ENCODE measurements around the gene POLR2M. TPM values are rescaled to one million over a fixed set of nuclear protein-coding genes. Genes with fewer than 3 reads are reported as not detected.

POLR2M gene
- total and polyA plus RNA-seq, 3 experiments from 2014 or later = 51.2 to 72.3 (median 57.9) TPM

- POLR2A ChIA-PET = no interaction called here
Measured at GRCh38 chr15:57763176-57763964, 56.9 kb downstream of the POLR2M start.

More at GRCh38 chr15:57763176-57763964, 56.9 kb downstream of the POLR2M start:
- CTCF ChIA-PET = no interaction called here
- Histone ChIP-seq H3K27ac (ENCODE audit: low read depth, low read length) (no peak overlapping the region), H3K4me1 (ENCODE audit: insufficient read depth, low read length) (no peaks in the 10 kb centered on the region), H3K36me3 (ENCODE audit: insufficient read depth, low read length) (no peaks in the 10 kb centered on the region), H3K4me3 (ENCODE audit: low read length) (no peak overlapping the region), H3K9me3 (ENCODE audit: low read length) (no peaks in the 10 kb centered on the region), H3K27me3 (ENCODE audit: insufficient read depth, low read length, poor library complexity, severe bottlenecking) (no peaks in the 10 kb centered on the region)
- Mint-ChIP-seq H3K9me3 (no peaks in the 10 kb centered on the region), H3K4me1 (peaks cover 11 to 14% (median 11%) of the 10 kb centered on the region in 3 donors), H3K27ac (no peak overlapping the region), H3K27me3 (peaks cover 0 to 3% of the 10 kb centered on the region in 2 donors), H3K4me3 (no peak overlapping the region), H3K36me3 (peaks cover 0 to 3% (median 0%) of the 10 kb centered on the region in 3 donors)
- DNase-seq = no peak

Other genes with a start within 250 kb of the POLR2M start
- not detected for gene MYZAP, start 114.8 kb upstream of the POLR2M start, total RNA-seq
- gene MYZAP, start 114.8 kb upstream of the POLR2M start, polyA plus RNA-seq = not detected

All from CD8-positive, alpha-beta memory T cell (primary cell).